ENCODE measurements around the gene PITPNC1. TPM values are rescaled to one million over a fixed set of nuclear protein-coding genes. Genes with fewer than 3 reads are reported as not detected.
"Not testable (repeated sequence)": the region's sequence is repeated elsewhere in the genome, so short reads cannot be mapped to it uniquely, and the experiment has no call there.

Gene PITPNC1
- total RNA-seq, 2 donors from 2014 or later = 12.5 to 18.1 TPM

DNA sequence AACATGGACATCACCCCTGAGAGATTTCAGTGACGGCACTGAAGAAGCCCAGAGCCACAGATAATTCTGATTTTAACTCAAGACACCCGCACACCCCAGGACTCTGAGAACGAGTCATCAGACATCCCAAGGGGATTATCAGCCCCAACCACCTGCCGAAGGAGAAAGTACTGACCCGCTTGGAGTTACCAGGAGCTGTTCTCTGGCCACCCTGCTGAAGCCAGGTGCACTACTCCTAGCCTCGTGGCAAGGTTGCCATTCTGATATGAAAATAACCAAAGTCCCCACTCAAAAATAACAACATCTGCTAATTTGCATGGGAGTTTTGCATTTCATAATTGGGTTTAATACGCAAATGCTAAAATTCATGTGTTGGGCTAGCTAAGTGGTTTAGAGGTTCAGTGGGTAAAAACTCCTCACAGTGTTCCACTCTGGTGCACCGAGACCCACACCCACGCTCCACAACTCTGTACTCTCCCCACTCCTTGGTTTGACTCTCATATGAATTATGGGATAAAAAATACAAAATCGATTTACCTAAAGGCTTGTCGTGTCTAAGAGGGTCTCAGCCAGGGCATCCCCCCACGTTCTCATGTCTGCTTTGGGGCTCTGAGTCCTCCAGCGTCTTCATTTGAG, 197.7 kb downstream of the PITPNC1 start:
- TF ChIP-seq, protein P1, sequence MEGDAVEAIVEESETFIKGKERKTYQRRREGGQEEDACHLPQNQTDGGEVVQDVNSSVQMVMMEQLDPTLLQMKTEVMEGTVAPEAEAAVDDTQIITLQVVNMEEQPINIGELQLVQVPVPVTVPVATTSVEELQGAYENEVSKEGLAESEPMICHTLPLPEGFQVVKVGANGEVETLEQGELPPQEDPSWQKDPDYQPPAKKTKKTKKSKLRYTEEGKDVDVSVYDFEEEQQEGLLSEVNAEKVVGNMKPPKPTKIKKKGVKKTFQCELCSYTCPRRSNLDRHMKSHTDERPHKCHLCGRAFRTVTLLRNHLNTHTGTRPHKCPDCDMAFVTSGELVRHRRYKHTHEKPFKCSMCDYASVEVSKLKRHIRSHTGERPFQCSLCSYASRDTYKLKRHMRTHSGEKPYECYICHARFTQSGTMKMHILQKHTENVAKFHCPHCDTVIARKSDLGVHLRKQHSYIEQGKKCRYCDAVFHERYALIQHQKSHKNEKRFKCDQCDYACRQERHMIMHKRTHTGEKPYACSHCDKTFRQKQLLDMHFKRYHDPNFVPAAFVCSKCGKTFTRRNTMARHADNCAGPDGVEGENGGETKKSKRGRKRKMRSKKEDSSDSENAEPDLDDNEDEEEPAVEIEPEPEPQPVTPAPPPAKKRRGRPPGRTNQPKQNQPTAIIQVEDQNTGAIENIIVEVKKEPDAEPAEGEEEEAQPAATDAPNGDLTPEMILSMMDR (IDR thresholded peaks at IDR 0.05) = no peak
- DNase-seq (ENCODE audit: low spot score) = no peak
- Histone ChIP-seq H3K4me1 (no peaks in the 10 kb centered on the region), H3K27ac (no peak overlapping the region), H3K4me3 (no peak overlapping the region), H3K9me3 (no peaks in the 10 kb centered on the region), H3K27me3 (no peaks in the 10 kb centered on the region), H3K36me3 (no peaks in the 10 kb centered on the region)

DNA sequence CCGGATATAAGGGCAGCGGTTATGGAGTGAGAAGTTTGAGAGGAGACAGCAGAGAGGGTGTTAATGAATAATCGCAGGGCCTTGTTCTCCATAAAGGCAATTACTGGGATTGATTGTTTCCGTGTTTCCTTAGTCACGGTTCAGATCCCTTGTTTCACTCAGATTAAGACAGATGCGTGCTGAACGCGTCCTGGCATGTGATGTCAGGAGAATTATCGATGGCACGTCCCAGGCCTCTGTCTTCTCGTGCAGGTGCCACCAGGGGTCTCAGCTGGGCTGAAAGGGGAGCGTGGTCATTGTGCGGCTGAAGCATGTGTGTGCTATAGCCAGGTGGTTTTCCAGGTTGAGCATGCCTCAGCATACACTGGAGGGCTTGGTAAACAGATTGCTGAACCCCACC, 198.2 kb downstream of the PITPNC1 start:
- TF ChIP-seq, protein P1 (IDR thresholded peaks at IDR 0.05) = no peak

DNA sequence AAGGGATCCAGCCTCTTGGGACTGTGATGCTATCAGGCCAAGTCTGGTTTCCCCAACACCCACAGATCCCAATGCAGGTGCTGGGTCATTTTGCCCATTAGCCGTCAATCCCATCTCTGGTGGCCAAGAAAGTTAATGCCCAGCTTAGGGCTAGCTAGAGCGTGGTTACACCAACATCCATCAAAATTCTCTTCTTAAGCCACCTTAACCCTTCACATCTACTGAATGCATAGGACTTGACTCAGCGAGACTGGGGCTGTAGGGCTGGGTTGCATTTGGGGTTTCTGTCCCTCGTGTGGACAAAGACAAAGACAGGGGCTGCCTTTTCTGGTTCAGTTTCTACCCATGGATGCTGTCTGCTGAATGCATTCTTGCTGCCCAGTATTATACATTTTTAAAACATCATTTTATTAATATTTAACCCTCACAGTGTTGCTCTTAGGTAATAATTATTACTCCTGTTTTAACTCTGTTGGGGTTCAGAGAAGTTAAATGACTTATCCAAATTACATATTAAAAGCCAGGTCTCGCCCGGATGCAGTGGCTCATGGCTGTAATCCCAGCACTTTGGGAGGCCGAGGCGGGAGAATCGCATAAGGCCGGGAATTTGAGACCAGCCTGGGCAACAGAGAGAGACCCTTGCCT, 199.5 kb downstream of the PITPNC1 start:
- Histone ChIP-seq H3K27me3 (no peaks in the 10 kb centered on the region), H3K4me1 (no peaks in the 10 kb centered on the region), H3K9me3 (no peaks in the 10 kb centered on the region), H3K4me3 (no peak overlapping the region), H3K27ac (no peak overlapping the region), H3K36me3 (no peaks in the 10 kb centered on the region)
- DNase-seq (ENCODE audit: low spot score) = no peak
- TF ChIP-seq, protein P1 (IDR thresholded peaks at IDR 0.05) = no peak

More for the DNA sequence above, 198.2 kb downstream of the PITPNC1 start:
- Histone ChIP-seq H3K36me3 (no peaks in the 10 kb centered on the region), H3K4me1 (no peaks in the 10 kb centered on the region), H3K9me3 (no peaks in the 10 kb centered on the region), H3K4me3 (no peak overlapping the region), H3K27me3 (no peaks in the 10 kb centered on the region), H3K27ac (no peak overlapping the region)
- DNase-seq (ENCODE audit: low spot score) = no peak

DNA sequence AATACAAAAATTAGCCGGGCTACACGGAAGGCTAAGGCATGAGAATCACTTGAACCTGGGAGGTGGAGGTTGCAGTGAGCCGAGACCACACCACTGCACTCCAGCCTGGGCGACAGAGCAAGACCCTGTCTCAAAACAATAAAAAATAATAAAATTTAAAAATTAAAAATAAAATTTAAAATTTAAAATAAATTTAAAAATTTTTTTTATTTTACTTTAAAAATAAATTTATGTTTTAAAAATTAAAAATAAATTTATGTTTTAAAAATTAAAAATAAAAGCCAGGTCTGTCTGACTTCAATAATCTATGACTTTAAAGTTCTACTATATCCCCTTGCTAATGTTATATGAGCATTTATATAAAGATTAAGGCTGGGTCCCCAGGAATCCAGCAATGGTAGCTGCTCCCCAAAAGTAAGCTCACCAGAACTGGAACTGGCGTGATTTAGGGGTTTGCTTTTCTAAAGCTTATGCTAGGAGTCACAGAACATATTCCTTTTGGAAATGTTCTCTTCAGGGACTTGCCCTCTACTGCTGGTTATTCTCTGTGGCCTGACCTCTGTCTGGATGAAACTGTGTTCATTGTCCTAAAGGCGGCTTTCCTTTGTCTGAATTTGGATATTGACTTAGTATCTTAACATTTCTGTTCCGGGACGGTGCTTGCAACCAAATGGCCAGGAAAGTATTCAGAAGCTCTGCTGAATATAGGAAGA, 200.5 kb downstream of the PITPNC1 start:
- no peak for DNase-seq (ENCODE audit: low spot score)
- Histone ChIP-seq H3K27me3 (no peaks in the 10 kb centered on the region), H3K36me3 (no peaks in the 10 kb centered on the region), H3K27ac (no peak overlapping the region), H3K9me3 (no peaks in the 10 kb centered on the region), H3K4me1 (no peaks in the 10 kb centered on the region), H3K4me3 (no peak overlapping the region)
- TF ChIP-seq, protein P1 (IDR thresholded peaks at IDR 0.05) = no peak

DNA sequence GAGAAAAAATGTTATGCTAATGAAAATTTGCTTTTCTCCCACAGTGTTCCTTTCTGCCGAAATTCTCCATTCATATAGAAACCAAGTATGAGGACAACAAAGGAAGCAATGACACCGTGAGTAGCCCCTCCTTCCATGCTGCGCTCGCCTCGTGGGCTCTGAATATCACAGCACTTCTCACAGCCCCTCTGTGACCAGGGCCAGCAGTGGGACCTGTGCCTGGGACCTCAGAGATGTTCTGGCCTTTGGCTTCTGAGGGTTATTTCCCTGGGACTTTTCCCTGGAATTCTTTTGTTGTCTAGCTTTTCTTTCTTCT, 201.0 kb downstream of the PITPNC1 start:
- H3K9me3 ChIP-seq = no peaks in the 10 kb centered on the region
- TF ChIP-seq, protein P1 (IDR thresholded peaks at IDR 0.05) = no peak
- no peak for DNase-seq (ENCODE audit: low spot score)
- H3K27ac ChIP-seq = no peak overlapping the region
- no peak overlapping the region for H3K4me3 ChIP-seq
- no peaks in the 10 kb centered on the region for H3K27me3 ChIP-seq
- no peaks in the 10 kb centered on the region for H3K36me3 ChIP-seq
- no peaks in the 10 kb centered on the region for H3K4me1 ChIP-seq

DNA sequence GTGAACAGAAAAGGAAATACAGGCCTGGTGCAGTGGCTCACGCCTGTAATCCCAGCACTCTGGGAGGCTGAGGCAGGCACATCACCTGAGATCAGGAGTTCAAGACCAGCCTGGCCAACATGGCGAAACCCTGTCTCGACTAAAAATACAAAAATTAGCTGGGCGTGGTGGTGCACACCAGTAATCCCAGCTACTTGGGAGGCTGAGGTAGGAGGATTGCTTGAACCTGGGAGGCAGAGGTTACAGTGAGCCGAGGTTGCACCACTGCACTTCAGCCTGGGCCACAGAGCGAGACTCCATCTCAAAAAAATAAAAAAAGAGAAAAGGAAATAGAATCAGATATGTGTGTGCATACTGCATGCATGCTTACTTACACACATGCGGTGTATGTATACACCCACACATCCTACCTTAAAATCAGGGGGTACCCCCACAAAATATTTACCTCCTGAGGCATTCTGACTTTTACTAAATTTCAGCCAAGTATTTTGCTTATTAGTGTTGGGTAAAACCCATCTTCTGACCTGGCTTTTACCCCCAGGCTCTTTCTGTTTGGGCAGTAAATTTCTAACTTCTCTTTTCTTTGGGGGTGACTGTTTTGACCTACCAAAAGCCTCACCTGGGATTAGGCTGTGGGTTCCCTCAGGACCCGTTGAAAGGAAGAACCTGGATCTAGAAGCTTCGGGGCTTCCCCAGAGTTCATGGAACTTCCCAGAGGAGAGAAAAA, 201.8 kb downstream of the PITPNC1 start:
- H3K27ac ChIP-seq; H3K27me3 ChIP-seq; H3K36me3 ChIP-seq; DNase-seq (ENCODE audit: low spot score); H3K4me1 ChIP-seq; H3K4me3 ChIP-seq; H3K9me3 ChIP-seq: not testable (repeated sequence)

All from right atrium auricular region (tissue), 2 donors.